ENCODE results near the gene HFE.

- TF ChIP-seq ZBTB8A (CRISPR knock-in tag; IDR thresholded peaks at IDR 0.05; ENCODE audit: borderline replicate concordance, low read depth) (no peak), MATR3 (CRISPR knock-in tag; IDR thresholded peaks at IDR 0.05) (no peak), ZNF235 (CRISPR knock-in tag; IDR thresholded peaks at IDR 0.05; ENCODE audit: borderline replicate concordance) (no peak), RAD21 (CRISPR knock-in tag; IDR thresholded peaks at IDR 0.05) (no peak), ARID3A (IDR thresholded peaks at IDR 0.05; ENCODE audit: low read depth, low read length) (peak; percentile 17; the same call in 1 of the 2 replicates), ZSCAN29 (CRISPR knock-in tag; conservative IDR thresholded peaks at IDR 0.05) (no peak), MED8 (CRISPR knock-in tag; IDR thresholded peaks at IDR 0.05; ENCODE audit: insufficient replicate concordance) (no peak), JUND (CRISPR knock-in tag; IDR thresholded peaks at IDR 0.05) (no peak), POLR2A (IDR thresholded peaks at IDR 0.05; ENCODE audit: insufficient read depth in 1 of 2, low read depth in 2 of 2, low read length in 2 of 2) (no peak)
Measured at GRCh38 chr6:26067367-26067766, 19.9 kb upstream of the HFE start.
